22Rv1 (cell line): ENCODE measurements around the gene GLI1.

Experiments used
- CTCF ChIP-seq: fragments of 450-650 bp; IDR thresholded peaks from 2 replicates; pipeline ENCODE4 v1.5.1; 2017; ENCODE audit warnings: mild to moderate bottlenecking
- ZFX ChIP-seq: fragments of 450-650 bp; IDR thresholded peaks from 2 replicates; pipeline ENCODE4 v1.6.1; 2017; ENCODE audit warnings: antibody characterized with exemption, borderline replicate concordance

- no peak for TF ChIP-seq CTCF
- no peak for TF ChIP-seq ZFX
Measured at GRCh38 chr12:57430931-57431566, 28.5 kb upstream of the GLI1 start, which contains the start of gene R3HDM2.
